Renal pelvis (tissue), 4 donors: ENCODE data around the gene NFIB. TPM values are rescaled to one million over a fixed set of nuclear protein-coding genes. Genes with fewer than 3 reads are reported as not detected.

Experiments
- DNase-seq: peaks from one replicate; pipeline ENCODE4 v3.0.0-alpha.2; 2013
- polyA plus RNA-seq, 3 donors: library from polyadenylated mRNA; unstranded; fragments of 120-200 nt; gene quantifications; one replicate each; pipeline ENCODE4 v1.2.1, GENCODE V29; 2013; ENCODE audit not compliant: insufficient read length in 3 of 3

Gene NFIB
- polyA plus RNA-seq, 3 donors = 18.4 to 20.3 (median 19.8) TPM

- no peak for DNase-seq
Measured at GRCh38 chr9:14281136-14281795, 32.7 kb downstream of the NFIB start.

- DNase-seq = no peak
Measured at GRCh38 chr9:14279671-14280070, 34.3 kb downstream of the NFIB start.

GRCh38 chr9:14278291-14278721 lies 35.6 kb downstream of the NFIB start:
- no peak for DNase-seq

DNA sequence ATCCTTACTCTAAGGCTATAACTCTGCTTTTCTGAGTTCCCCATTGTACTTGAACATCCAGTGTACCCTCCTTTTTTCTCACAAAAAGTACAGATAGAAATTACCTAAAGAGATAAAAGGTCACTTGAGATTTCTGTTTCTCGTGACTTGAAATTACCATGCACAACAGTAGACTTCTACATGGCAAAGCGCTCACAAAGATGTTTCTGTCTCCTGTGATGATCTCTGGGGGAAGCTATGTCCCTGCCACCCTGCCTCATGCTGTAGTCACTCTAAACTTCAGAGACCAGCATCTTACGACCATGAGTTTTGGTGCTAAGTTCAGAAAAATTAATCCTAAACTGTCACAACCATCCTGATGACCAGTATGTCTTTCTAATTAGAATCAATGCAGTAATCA lies 36.2 kb downstream of the NFIB start:
- DNase-seq = no peak

DNA sequence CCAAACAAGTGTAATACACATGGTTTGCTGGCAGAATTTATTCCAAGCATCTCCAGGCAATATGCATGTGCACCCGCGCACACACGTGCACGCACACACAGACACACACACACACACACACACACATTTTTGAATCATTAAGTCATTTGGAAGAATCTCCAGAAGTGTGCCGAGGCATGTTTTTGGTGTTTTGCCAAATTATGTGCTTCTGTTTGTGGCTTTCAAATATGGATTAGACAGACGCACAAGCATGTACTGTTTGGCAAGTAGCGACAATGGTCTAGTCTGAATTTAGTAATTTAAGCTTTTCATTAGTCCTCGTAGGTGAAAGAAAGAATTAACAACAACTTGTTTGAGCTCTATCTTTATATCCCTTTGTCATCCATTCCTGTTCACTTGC lies 36.7 kb downstream of the NFIB start:
- DNase-seq = no peak

GRCh38 chr9:14275331-14275730 lies 38.6 kb downstream of the NFIB start:
- DNase-seq = no peak

- no peak for DNase-seq
Measured at GRCh38 chr9:14273696-14274121, 40.2 kb downstream of the NFIB start.

GRCh38 chr9:14272927-14273528 lies 40.9 kb downstream of the NFIB start:
- DNase-seq = no peak

- DNase-seq = peak; percentile 69
Measured at GRCh38 chr9:14271093-14271673, 42.8 kb downstream of the NFIB start.

DNA sequence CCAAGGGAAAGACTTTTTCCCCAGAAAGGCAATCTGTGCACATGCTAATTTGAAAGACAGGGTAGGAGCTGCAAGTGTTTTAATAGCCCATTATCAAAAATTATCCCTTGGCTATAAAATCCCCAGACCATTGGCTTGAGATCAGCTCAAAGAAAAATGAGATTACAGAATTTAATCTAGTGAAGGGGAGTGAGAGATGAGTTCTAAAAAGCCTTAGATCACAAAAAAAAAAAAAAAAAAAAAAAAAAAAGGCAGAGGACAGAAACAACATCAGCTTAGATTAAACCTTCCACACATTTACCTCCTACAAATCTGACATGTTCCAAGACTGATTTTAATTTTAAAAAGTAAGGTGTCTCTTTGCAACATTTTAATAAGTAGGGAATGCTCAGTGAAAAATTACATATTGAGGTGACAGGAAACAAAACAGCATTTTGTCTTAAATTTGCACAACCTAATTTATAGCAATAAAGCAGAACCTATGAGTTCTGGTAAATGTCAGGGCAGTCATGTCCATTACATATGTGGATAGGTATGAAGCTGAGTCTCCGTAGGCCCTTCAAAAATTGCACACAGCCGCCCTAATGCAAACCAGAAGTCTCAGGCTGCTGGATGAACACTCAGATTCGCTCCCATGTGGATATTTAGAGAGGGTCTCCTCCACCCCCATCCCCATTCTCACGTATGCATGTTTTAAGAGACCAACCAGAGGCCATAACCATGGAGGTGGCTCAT lies 43.4 kb downstream of the NFIB start:
- no peak for DNase-seq

DNA sequence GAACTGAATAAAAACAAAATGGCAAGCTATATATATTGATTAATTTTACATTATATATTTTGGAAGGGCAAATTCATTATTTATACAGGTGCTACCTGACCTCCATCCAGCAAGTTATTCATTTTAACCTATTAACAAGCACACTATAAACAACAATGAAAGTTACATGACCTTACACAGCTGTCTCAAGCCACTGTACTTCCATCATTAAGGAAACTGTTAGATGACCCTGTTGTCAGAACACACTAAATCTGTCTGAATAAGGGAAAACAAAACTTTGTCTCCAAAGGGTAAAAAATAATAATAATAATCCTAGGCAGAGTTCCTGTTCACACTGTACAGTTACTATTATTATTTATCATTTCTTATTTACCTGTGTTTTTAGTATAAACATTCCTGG lies 44.0 kb downstream of the NFIB start:
- DNase-seq = no peak

DNA sequence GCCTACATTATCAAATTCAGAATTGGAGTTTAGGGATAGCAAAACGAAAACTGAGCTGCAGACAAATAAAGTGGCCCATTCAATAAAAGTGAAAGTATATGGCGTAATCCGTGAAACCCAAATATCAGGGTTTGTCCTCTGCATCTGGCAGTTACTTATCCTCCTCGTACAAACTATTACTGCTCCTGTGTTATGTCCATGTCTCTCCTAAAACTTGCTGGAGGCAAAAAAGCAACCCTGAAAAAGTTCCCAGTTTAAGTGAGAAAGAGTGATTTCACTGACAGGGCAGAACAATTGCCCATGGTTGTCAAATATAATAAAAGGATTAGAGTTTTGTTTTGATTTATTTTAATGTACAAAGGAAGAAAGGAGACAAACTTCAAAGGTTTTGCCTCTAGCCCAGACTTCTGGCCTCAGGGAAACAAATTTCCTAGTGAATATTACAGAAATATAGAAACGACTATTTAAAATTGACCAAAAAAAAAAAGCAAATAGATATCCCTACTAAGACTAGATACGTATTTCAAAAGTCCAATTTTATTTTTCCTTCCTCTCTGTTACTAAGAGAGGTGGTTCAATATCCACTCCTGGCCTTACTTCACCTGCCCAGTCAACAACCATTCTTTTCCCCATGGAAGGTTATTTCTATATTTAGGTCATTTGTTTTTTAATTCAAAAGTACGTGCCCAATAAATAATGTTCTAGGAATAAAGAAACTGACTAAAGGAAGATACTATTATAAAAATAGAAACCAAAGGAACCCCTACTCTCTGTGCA lies 50.0 kb downstream of the NFIB start:
- DNase-seq = no peak

GRCh38 chr9:14262827-14263226 lies 51.1 kb downstream of the NFIB start:
- DNase-seq = peak; percentile 52

DNA sequence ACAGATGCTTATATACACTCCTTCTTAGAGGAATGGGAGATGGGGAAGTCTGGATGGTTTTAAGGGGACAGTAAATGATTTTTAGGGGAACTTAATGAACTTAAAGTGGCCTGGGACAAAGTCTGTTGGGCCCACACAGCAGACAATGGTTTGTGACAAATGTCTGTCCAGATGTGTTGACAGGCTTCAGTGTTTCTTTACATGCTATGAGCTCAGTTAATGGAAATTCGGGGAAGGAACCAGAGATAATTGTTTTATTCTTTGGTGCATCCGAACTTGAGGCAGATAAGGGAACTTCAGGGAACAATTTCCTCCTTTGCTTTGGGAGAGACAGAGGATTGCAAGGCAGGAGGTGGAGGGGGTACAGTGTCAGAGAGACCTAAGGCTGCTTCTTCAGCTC lies 52.3 kb downstream of the NFIB start:
- no peak for DNase-seq

DNA sequence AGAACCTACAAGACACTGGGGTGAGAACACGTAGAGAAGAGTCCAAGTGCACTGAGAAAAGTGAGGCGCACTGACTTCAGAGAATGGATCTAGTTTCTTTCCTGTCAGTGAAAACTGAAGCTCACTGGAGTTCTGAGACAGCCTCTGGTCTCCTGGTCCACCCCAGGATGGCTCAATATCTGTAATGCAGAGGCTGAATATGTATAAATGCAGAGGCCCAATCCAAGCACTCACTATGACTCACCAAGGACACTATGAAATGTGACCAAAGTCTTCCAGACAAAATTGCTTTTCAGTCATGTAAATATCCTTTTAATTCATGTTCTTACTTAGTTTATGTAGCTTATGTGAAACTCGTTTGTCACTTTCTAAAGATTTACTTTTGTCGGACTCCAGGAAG lies 53.8 kb downstream of the NFIB start:
- no peak for DNase-seq

DNA sequence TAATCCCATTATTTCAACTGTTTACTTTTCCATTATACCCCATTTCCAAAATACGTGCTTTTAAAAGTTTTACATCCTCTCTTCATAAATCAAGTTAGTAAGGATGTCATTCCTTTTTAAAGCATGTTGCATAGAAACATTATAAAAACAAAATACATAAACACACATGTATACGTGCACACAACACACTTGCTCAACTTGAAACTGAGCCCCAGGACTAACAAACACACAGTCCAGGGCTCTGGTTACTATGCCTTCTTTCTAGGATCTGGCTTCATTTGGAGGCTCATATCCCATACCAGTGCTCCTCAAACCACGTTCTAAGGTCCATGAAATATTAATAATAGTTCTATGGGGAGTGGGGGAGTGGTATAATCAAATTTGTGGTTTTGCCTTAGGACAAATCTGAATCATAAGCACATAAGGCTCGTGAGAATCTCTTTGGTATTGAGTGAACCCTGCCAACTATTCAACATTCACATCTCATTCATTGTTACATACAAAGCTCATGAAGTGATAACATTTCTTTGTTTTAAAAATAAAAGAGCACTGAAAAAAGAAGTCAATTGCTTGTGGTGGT lies 55.2 kb downstream of the NFIB start:
- no peak for DNase-seq

- DNase-seq = no peak
Measured at GRCh38 chr9:14258156-14258555, 55.8 kb downstream of the NFIB start.

GRCh38 chr9:14256588-14256987 lies 57.4 kb downstream of the NFIB start:
- no peak for DNase-seq

GRCh38 chr9:14251154-14252071 lies 62.5 kb downstream of the NFIB start:
- DNase-seq = peak; percentile 55

GRCh38 chr9:14250794-14251153 lies 63.2 kb downstream of the NFIB start:
- DNase-seq = no peak

- no peak for DNase-seq
Measured at GRCh38 chr9:14249527-14249926, 64.4 kb downstream of the NFIB start.
